GM04503 (cell line): ENCODE results near the gene LHX2.

Source experiments
- DNase-seq: peaks from one replicate; pipeline ENCODE4 v3.0.0-alpha.2; 2012; ENCODE audit warnings: low read depth

The LHX2 gene

GRCh38 chr9:124062172-124062571 lies 50.6 kb downstream of the LHX2 start:
- DNase-seq = no peak

- no peak for DNase-seq
Observed at GRCh38 chr9:124066783-124067577, 55.4 kb downstream of the LHX2 start.

- DNase-seq = no peak
Observed at GRCh38 chr9:124068251-124068650, 56.7 kb downstream of the LHX2 start.

DNA sequence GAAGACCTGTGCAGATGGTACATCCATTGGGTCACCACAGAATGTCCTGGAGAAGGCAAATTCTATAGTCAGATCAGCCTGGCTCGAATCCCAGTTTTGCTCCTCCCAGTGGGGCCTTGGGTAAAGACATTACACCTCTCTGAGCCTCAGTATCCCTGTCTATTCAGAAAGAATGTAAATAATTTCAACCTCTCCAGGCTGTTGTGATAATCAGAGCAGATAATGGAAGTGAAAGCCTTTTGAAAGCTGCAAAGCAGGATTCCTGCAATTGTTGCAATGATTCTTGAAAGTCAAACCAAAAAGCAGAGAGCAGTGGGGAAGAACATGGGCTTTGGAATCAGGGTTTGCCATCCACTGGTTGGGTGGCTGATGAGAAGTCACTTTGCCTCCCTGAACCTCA lies 63.2 kb downstream of the LHX2 start:
- DNase-seq = no peak

GRCh38 chr9:124075761-124076160 lies 64.2 kb downstream of the LHX2 start:
- no peak for DNase-seq

- DNase-seq = peak; percentile 10
Observed at GRCh38 chr9:124077915-124078572, 66.5 kb downstream of the LHX2 start.

- peak; percentile 74 for DNase-seq
Observed at GRCh38 chr9:124078641-124079040, 67.1 kb downstream of the LHX2 start.

GRCh38 chr9:124079176-124079925 lies 67.8 kb downstream of the LHX2 start:
- DNase-seq = peak; percentile 48

DNA sequence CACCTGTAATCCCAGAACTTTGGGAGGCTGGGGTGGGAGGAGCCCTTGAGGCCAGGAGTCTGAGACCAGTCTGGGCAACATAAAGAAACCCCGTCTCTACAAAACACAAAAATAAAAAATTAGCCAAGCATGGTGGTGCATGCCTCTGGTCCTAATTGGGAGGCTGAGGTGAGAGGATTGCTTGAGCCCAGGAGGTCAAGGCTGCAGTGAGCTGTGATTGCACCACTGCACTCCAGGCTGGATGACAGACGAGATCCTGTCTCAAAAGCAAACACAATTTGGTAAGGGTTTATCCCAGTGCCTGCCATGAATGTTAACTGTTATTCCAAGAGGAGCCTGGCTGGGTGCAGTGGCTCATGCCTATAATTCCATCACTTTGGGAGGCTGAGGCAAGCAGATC lies 71.1 kb downstream of the LHX2 start:
- DNase-seq = no peak
